Peyer's patch (tissue), 4 donors: Measurements from ENCODE around the gene ERC2.

Experiments
- CTCF ChIP-seq, 6 experiments: fragments of 450-650 bp in 4 of 6; fragments of 200-600 bp in 2 of 6; sonication (generic) in 1 of 6; IDR thresholded peaks; one replicate each; pipeline ENCODE4 v1.5.1; 2017 to 2019; ENCODE audit warnings: antibody characterized with exemption in 6 of 6, mild to moderate bottlenecking in 3 of 6, moderate library complexity in 1 of 6
- POLR2A ChIP-seq, 2 donors: fragments of 450-650 bp; IDR thresholded peaks; one replicate each; pipeline ENCODE4 v1.5.1; 2017; ENCODE audit warnings: antibody characterized with exemption in 2 of 2, mild to moderate bottlenecking in 2 of 2, moderate library complexity in 2 of 2

DNA sequence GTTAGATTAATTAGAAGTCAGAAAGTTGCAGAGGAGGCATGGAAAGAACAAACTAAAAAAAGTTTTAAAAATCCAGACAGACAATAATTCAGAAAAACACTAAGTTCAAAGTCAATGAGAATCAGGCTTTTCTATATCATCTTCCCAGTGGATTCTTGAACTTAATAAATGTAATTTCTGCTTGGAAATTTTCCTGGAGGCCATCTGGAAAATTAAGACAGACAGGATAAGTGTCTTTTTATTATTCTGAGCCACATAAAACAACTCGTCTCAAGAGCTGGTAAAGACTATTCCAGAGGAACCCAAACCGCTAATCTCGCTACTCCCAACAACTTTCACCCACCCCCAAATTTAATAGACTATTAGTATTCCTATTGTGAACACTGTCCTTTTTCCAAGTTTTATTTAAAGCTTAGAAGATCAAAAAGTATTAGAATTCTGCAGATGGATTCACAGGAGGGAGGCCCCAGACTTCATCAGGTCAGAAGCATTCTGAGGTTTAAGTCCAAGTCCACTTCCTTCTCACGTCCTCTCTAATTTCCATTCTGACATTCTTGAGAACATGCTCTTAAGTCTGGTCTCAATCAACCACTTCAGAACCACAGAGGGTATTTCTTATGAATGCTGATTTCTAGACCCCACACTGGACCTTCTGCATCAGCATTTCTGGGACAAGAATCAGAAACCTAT lies 61.3 kb downstream of the ERC2 start:
- TF ChIP-seq CTCF (IDR thresholded peaks at IDR 0.05) (no peak), POLR2A (IDR thresholded peaks at IDR 0.05) (no peak)
